ENCODE measurements around the gene GPBP1.
"Not testable (repeated sequence)": the region's sequence is repeated elsewhere in the genome, so short reads cannot be mapped to it uniquely, and the experiment has no call there.

GPBP1 gene

GRCh38 chr5:57285084-57285483 lies 111.2 kb downstream of the GPBP1 start:
- not testable (repeated sequence) for DNase-seq (ENCODE audit: low read depth in 2 of 2)

DNA sequence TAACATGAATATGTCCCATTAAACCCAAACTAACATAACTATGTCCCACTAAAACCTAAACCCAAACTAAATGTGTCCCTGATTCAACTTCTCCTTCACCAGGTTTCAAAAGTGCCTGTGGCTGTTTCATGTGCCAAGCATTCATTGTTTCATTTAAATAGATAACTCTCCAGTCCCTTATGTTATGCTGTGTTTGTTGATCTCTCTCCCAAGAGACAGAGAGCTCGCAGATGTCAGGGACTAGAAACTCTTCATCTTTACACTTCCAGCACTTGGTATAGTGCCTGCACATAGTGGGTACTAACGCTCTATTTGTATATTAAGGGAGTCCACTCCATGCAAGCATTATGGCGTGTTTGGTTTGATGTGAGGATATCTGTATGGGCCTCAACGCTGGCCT lies 118.0 kb downstream of the GPBP1 start:
- DNase-seq (ENCODE audit: low read depth in 2 of 2), result no peak

- no peak for DNase-seq (ENCODE audit: low read depth in 2 of 2)
Measured at GRCh38 chr5:57292336-57292735, 118.5 kb downstream of the GPBP1 start.

DNA sequence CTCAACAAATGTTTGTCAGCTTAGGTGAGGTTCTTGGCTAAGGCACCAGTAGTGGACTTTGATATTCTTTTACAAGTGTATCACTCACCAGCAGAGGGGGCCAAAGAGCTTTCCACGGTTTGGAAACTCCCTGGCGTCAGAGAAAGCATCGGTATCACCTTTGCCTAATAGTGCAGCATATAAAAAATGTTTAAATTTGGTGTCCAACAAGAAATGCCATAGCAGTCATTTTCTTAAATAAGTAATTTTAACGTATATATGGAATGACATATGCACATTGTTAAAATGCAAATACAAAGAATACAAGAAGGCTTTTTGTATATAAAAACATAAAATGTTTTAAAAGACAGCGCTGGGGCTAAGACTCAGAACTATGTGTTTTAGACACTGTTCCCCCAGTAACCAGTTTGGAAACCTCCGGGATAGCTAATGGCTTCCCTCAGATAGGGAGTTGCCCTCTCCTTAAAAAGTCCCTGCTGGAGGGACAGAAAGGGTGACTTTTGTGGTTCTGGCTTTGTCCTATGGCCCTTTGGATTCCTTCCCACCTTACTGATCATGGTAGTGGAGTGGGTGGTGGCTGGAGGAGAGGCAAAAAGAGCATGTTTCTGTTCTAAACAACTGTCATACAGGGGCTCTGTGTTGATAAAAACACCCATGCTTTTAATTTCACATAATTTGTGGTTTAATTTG lies 124.6 kb downstream of the GPBP1 start:
- DNase-seq (ENCODE audit: low read depth in 2 of 2), result peak; percentile 64 to 86

- peak; percentile 38 to 53 for DNase-seq (ENCODE audit: low read depth in 2 of 2)
Measured at GRCh38 chr5:57298985-57299491, 125.2 kb downstream of the GPBP1 start.

DNA sequence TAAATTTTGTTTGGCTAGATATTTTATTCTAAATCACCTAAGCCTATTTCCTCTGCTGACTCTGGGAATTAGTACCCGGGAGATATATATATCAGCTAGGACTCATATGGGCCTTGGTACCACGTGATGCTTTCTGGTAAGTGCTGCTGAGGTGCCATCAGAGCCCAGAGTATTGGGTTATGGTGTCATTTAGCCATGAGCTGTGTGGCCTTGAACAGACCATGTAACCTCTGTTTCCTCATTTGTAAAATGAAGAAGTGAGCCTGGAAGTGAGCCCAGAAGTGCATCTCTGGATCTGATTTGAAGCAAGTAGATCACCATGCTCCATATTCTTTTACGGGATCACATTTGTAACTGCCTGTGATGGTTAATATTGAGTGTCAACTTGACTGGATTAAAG lies 126.1 kb downstream of the GPBP1 start:
- no peak for DNase-seq (ENCODE audit: low read depth in 2 of 2)

GRCh38 chr5:57302164-57302563 lies 128.3 kb downstream of the GPBP1 start:
- peak; percentile 44 to 50 for DNase-seq (ENCODE audit: low read depth in 2 of 2)

- DNase-seq (ENCODE audit: low read depth in 2 of 2), result no peak
Measured at GRCh38 chr5:57302643-57303042, 128.8 kb downstream of the GPBP1 start.

GRCh38 chr5:57303985-57304384 lies 130.1 kb downstream of the GPBP1 start:
- no peak for DNase-seq (ENCODE audit: low read depth in 2 of 2)

- no peak for DNase-seq (ENCODE audit: low read depth in 2 of 2)
Measured at GRCh38 chr5:57304931-57305330, 131.1 kb downstream of the GPBP1 start.

DNA sequence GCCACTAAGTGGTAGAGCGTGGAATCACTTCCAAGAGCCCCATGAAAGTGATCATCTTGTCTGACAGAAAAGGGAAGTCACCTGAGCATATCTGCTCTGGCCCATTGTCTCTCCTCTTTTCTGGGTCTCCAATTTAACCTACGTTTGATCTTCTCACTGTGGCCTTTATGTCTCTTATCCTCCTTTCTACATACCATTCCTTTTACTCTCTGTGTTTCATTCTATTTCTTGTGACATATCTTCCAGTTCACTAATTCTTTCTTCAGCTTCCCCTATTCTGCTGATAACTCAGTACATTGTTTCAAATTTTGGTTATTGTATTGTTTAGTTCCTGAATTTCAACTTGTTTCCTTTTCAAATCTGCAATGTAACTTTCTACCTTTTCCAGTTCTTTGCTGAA lies 132.5 kb downstream of the GPBP1 start:
- no peak for DNase-seq (ENCODE audit: low read depth in 2 of 2)

GRCh38 chr5:57307516-57307915 lies 133.7 kb downstream of the GPBP1 start:
- DNase-seq (ENCODE audit: low read depth in 2 of 2), result no peak

- DNase-seq (ENCODE audit: low read depth in 2 of 2), result not testable (repeated sequence)
Measured at GRCh38 chr5:57309022-57309421, 135.2 kb downstream of the GPBP1 start.

GRCh38 chr5:57311251-57311650 lies 137.4 kb downstream of the GPBP1 start:
- DNase-seq (ENCODE audit: low read depth in 2 of 2), result no peak

- no peak for DNase-seq (ENCODE audit: low read depth in 2 of 2)
Measured at GRCh38 chr5:57311921-57312735, 138.3 kb downstream of the GPBP1 start.

GRCh38 chr5:57313716-57314115 lies 139.9 kb downstream of the GPBP1 start:
- DNase-seq (ENCODE audit: low read depth in 2 of 2), result no peak
